HG03558 (cell line): ENCODE measurements around the gene TRAPPC10.

ENCODE experiments used
- ATAC-seq: cut with Tn5 transposase; IDR thresholded peaks from one replicate; pipeline ENCODE4 v1.9.1; 2021; ENCODE audit warnings: moderate number of reproducible peaks; ENCODE audit not compliant: unreplicated experiment; ENCODE audit errors: extremely low read depth

TRAPPC10 gene

GRCh38 chr21:44011579-44012473 is at the start of gene TRAPPC10:
TSS of gene TRAPPC10 (plus strand) at chr21:44012309. CDS start at chr21:44012494, 185 bp downstream.
- peak; percentile 23 for ATAC-seq

GRCh38 chr21:43965911-43966585 is 46.1 kb upstream of the TRAPPC10 start:
- no peak for ATAC-seq

GRCh38 chr21:43966946-43967512 is 45.1 kb upstream of the TRAPPC10 start:
- ATAC-seq, result no peak

GRCh38 chr21:43967981-43968380 is 44.1 kb upstream of the TRAPPC10 start:
- no peak for ATAC-seq

- no peak for ATAC-seq
Measured at GRCh38 chr21:43968410-43969114, 43.5 kb upstream of the TRAPPC10 start.

GRCh38 chr21:43969115-43969444 is 43.0 kb upstream of the TRAPPC10 start:
- no peak for ATAC-seq

- no peak for ATAC-seq
Measured at GRCh38 chr21:43970551-43970950, 41.6 kb upstream of the TRAPPC10 start.

GRCh38 chr21:43971201-43971991 is 40.7 kb upstream of the TRAPPC10 start:
- ATAC-seq, result no peak

GRCh38 chr21:43971992-43972255 is 40.2 kb upstream of the TRAPPC10 start:
- ATAC-seq, result no peak

- no peak for ATAC-seq
Measured at GRCh38 chr21:43972850-43973633, 39.1 kb upstream of the TRAPPC10 start.

- no peak for ATAC-seq
Measured at GRCh38 chr21:43973634-43973955, 38.5 kb upstream of the TRAPPC10 start.

- ATAC-seq, result no peak
Measured at GRCh38 chr21:43974791-43975468, 37.2 kb upstream of the TRAPPC10 start.

- no peak for ATAC-seq
Measured at GRCh38 chr21:43975469-43976098, 36.5 kb upstream of the TRAPPC10 start.

- ATAC-seq, result no peak
Measured at GRCh38 chr21:43976661-43977060, 35.4 kb upstream of the TRAPPC10 start.

- no peak for ATAC-seq
Measured at GRCh38 chr21:43978060-43978459, 34.0 kb upstream of the TRAPPC10 start.

- no peak for ATAC-seq
Measured at GRCh38 chr21:43979654-43980053, 32.5 kb upstream of the TRAPPC10 start.

- no peak for ATAC-seq
Measured at GRCh38 chr21:43981151-43981870, 30.8 kb upstream of the TRAPPC10 start.

GRCh38 chr21:43981871-43982210 is 30.3 kb upstream of the TRAPPC10 start:
- no peak for ATAC-seq
